HG03571 (cell line): ENCODE data around the gene RANBP17.
"Not testable (repeated sequence)": the region's sequence is repeated elsewhere in the genome, so short reads cannot be mapped to it uniquely, and the experiment has no call there.

Experiments used
- ATAC-seq: cut with Tn5 transposase; IDR thresholded peaks from one replicate; pipeline ENCODE4 v1.9.1; 2021; ENCODE audit not compliant: unreplicated experiment

Gene RANBP17

GRCh38 chr5:170937914-170938313 is 76.1 kb downstream of the RANBP17 start:
- ATAC-seq: no peak

GRCh38 chr5:170939178-170939577 is 77.4 kb downstream of the RANBP17 start:
- ATAC-seq: no peak

GRCh38 chr5:170941788-170942187 is 80.0 kb downstream of the RANBP17 start:
- no peak for ATAC-seq

- ATAC-seq: no peak
Observed at GRCh38 chr5:170945275-170945674, 83.5 kb downstream of the RANBP17 start.

- no peak for ATAC-seq
Observed at GRCh38 chr5:170960567-170960966, 98.7 kb downstream of the RANBP17 start.

GRCh38 chr5:170963521-170963920 is 101.7 kb downstream of the RANBP17 start:
- no peak for ATAC-seq

GRCh38 chr5:170974461-170974860 is 112.6 kb downstream of the RANBP17 start:
- ATAC-seq: no peak

- not testable (repeated sequence) for ATAC-seq
Observed at GRCh38 chr5:170980261-170980660, 118.4 kb downstream of the RANBP17 start.

GRCh38 chr5:170985486-170985885 is 123.7 kb downstream of the RANBP17 start:
- no peak for ATAC-seq

GRCh38 chr5:170986598-170986997 is 124.8 kb downstream of the RANBP17 start:
- ATAC-seq: no peak

- no peak for ATAC-seq
Observed at GRCh38 chr5:170993476-170993875, 131.7 kb downstream of the RANBP17 start.

GRCh38 chr5:171010086-171010485 is 148.3 kb downstream of the RANBP17 start:
- ATAC-seq: no peak

- ATAC-seq: no peak
Observed at GRCh38 chr5:171010816-171011215, 149.0 kb downstream of the RANBP17 start.

- ATAC-seq: no peak
Observed at GRCh38 chr5:171023508-171023907, 161.7 kb downstream of the RANBP17 start.

- ATAC-seq: no peak
Observed at GRCh38 chr5:171024084-171024483, 162.3 kb downstream of the RANBP17 start.

- ATAC-seq: no peak
Observed at GRCh38 chr5:171029401-171029800, 167.6 kb downstream of the RANBP17 start.

GRCh38 chr5:171031977-171032376 is 170.2 kb downstream of the RANBP17 start:
- no peak for ATAC-seq

- ATAC-seq: no peak
Observed at GRCh38 chr5:171032435-171032973, 170.7 kb downstream of the RANBP17 start.

GRCh38 chr5:171041893-171042292 is 180.1 kb downstream of the RANBP17 start:
- not testable (repeated sequence) for ATAC-seq

- ATAC-seq: no peak
Observed at GRCh38 chr5:171050916-171051315, 189.1 kb downstream of the RANBP17 start.

- ATAC-seq: no peak
Observed at GRCh38 chr5:171055875-171056454, 194.1 kb downstream of the RANBP17 start.

GRCh38 chr5:171067540-171068130 is 205.8 kb downstream of the RANBP17 start:
- no peak for ATAC-seq

GRCh38 chr5:171074747-171075146 is 212.9 kb downstream of the RANBP17 start:
- no peak for ATAC-seq
